HG02840 (cell line): ENCODE results near the gene NRN1.
A peak's percentile ranks its signal among the peaks of the same experiment; 100 is the strongest.
"Not testable (repeated sequence)": the region's sequence is repeated elsewhere in the genome, so short reads cannot be mapped to it uniquely, and the experiment has no call there.

Source experiments
- ATAC-seq: cut with Tn5 transposase; IDR thresholded peaks from one replicate; pipeline ENCODE4 v1.9.1; 2021; ENCODE audit warnings: mild to moderate bottlenecking, moderate library complexity, moderate number of reproducible peaks; ENCODE audit not compliant: unreplicated experiment, low FRiP score

Gene NRN1, protein sequence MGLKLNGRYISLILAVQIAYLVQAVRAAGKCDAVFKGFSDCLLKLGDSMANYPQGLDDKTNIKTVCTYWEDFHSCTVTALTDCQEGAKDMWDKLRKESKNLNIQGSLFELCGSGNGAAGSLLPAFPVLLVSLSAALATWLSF

GRCh38 chr6:6006428-6007365 lies at the start of gene NRN1:
TSS of gene NRN1 (minus strand) at chr6:6006925. CDS start at chr6:6006749, 176 bp downstream.
- ATAC-seq = no peak

DNA sequence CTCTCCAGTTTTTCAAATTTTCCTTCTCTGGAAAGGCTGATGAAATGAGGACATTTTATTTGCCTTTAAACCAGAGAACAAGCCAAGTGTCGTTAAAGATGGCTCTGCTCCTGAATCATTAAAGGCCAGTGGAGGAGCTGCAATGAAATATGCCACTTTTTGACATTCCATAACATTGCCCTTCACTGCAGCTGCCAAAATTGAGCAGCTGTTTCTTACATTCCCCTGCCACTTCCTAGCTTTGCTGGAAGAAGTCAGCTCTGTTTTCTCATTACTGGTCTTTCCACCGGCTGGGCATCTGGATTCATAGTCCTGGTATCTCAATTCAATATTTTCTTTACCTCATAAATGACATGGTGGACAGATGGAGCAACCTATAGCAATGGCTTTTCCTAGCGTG lies 45.5 kb upstream of the NRN1 start:
- ATAC-seq = no peak

GRCh38 chr6:6046716-6047115 lies 40.0 kb upstream of the NRN1 start:
- no peak for ATAC-seq

- no peak for ATAC-seq
Measured at GRCh38 chr6:6039946-6040509, 33.3 kb upstream of the NRN1 start.

- no peak for ATAC-seq
Measured at GRCh38 chr6:6037179-6037578, 30.5 kb upstream of the NRN1 start.

DNA sequence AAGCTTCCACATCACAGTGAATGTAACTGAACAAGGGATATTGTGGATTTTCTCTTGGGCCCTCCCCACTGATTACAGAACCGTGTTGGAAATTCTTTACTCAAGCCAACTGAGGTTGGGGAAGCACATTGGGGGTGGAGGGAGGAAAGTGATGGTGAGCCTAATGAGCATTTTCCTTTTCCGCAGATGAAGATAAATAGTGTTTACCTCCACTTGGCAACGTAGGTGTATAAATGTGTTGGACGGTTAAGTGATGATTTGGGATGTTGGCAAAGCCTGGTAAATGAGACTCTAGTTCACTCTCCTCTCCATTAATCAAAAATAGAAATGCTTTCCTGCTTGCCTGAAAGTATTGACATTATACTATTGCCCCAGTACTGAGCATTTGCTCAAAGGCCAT lies 27.1 kb upstream of the NRN1 start:
- ATAC-seq = no peak

DNA sequence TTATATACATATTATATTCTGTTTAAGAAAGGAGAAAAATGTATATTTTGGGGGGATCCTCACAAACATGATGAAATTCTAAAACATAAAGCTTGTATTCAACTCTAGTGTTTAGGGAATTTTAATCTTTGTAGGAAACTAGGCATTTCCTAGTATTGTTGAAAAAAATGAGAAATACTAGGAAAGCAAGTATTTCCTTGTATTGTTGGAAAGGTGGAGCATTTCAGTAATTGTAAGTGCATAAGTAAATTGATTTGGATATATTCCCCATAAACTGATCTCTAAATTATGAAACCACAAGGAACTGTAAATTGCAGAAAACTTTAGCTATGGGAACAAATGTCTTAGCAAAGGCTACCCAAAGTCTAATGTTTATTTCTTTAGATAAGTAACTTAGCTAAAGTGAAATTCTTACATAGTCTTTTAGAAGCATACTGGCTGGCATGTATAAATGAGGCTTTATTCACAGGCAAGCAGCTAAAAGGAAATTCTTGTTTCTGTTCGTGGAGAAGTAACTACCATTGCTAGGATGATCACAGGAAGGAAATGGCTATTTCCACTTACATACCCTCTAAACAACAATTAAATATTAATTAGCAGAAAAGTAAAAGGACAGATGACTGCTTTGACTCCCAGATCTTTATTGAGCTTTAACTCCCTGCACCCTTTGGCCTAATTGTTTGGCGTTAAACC lies 19.9 kb upstream of the NRN1 start:
- no peak for ATAC-seq

DNA sequence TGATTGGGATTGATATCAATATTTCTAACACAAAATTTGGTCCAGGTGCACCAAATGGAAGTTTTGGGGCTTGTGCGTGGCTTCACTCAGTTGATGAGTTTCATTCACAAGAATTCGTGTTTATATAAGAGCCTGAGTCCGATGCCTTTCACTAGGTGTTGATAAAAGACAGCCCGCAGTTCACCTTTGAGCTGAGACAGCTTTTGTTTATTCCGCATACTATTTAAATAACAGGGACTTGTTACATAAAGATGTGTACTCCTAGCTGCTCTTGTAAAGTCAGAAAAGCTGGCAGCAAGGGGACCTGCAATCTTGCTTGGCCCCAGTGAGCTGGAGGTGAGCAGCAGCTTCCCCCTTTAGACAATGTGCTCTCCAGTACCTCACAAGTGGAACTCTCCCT lies 19.0 kb upstream of the NRN1 start:
- no peak for ATAC-seq

- ATAC-seq = no peak
Measured at GRCh38 chr6:6024220-6024619, 17.5 kb upstream of the NRN1 start.

- not testable (repeated sequence) for ATAC-seq
Measured at GRCh38 chr6:6022841-6023240, 16.1 kb upstream of the NRN1 start.

DNA sequence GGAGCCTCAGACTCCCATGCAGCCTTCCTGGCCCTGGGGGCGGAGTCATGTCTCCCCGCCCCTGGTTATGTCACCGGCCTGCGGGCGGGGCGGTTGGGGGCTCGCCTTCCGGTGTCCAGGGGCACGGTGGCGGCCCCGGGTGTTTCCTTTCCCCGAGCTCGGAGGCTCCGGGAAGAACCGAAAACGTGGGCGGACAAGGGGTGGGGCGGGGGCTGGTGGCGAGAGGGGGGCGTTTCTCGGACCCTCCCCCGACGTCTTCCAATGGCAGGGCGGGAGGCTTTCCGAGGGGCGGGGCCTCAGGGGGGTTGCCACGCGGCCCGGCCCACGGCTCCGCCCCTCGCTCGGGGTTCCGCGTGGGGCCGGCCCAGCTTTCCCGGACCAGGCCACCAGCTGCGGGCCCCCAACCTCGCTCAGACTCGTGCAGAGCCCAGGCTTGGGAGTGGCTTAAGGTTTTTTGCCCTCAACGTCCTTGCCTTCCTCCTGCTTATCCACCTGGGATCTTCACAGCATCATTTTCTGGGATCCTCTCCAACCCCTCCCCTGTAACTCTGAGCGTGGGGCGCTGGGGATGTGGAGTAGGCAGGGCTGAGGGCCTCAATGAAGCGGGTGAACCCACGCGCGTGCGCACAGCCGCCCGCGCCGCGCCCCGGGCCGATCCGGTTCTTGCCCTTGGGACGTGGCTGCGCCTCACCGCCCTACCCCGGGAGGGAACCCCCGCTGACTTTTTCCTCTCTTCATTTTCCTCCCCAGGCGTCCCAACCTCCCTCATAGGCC lies 2.1 kb upstream of the NRN1 start:
- peak; percentile 64 for ATAC-seq

DNA sequence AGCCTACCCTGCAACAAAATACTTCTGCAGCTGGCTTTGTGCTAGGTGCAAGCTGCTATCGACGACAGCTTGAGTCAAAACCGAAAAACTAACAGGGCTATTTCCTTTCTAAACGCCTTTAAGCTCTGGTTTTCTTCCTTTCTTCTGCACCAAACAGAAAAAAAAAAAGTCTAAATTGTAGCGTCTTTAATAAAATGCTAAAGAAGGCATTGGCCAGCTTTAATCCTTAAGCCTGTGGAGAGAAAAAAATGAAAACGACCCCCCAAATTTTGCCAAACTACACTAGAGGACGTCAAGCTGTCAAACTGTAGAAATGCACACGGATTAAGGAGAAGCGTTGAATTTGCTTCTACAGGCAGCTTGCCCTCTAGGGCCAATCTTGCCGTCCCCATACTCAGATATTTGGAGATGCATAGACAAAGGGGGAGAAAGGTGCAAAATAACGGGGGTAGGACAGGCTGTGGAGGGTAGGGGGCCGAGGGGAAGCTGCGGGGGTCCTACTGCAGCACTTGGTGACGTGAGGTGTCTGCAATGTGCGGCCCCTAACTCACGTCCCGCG lies 1.4 kb upstream of the NRN1 start:
- no peak for ATAC-seq

GRCh38 chr6:6007366-6008088 lies 802 bp upstream of the NRN1 start:
- ATAC-seq = no peak

- ATAC-seq = no peak
Measured at GRCh38 chr6:6006006-6006427, 708 bp downstream of the NRN1 start.

GRCh38 chr6:6005051-6006005 lies 1.4 kb downstream of the NRN1 start:
- ATAC-seq = no peak

- ATAC-seq = no peak
Measured at GRCh38 chr6:6004390-6004995, 2.2 kb downstream of the NRN1 start.

GRCh38 chr6:6003621-6004366 lies 2.9 kb downstream of the NRN1 start:
- no peak for ATAC-seq
